K562 treated with DMSO at 1 percent for 12 hours (cell line): ENCODE data around the gene TRAF3IP1. TPM values are rescaled to one million over a fixed set of nuclear protein-coding genes. Genes with fewer than 3 reads are reported as not detected.

ENCODE experiments used
- total RNA-seq: library from RNA; unstranded; fragments of 300-600 nt; gene quantifications from 2 replicates; pipeline ENCODE4 v1.2.3, GENCODE V29; 2022; ENCODE audit not compliant: insufficient read depth

Gene TRAF3IP1, protein sequence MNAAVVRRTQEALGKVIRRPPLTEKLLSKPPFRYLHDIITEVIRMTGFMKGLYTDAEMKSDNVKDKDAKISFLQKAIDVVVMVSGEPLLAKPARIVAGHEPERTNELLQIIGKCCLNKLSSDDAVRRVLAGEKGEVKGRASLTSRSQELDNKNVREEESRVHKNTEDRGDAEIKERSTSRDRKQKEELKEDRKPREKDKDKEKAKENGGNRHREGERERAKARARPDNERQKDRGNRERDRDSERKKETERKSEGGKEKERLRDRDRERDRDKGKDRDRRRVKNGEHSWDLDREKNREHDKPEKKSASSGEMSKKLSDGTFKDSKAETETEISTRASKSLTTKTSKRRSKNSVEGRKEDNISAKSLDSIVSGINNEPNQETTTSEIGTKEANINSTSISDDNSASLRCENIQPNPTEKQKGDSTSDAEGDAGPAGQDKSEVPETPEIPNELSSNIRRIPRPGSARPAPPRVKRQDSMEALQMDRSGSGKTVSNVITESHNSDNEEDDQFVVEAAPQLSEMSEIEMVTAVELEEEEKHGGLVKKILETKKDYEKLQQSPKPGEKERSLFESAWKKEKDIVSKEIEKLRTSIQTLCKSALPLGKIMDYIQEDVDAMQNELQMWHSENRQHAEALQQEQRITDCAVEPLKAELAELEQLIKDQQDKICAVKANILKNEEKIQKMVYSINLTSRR
- 4.8 and 6.8 TPM in 2 replicates for total RNA-seq

GRCh38 chr2:238320246-238320647, at the start of gene TRAF3IP1:
Gene TRAF3IP1 (plus strand): TSS chr2:238320518. CDS start chr2:238320663, 145 bp downstream.

GRCh38 chr2:238287737-238288649, 32.3 kb upstream of the TRAF3IP1 start, which contains the start of gene PER2:
Gene PER2 (minus strand): TSS chr2:238288610. CDS start chr2:238277936, 10,674 bp downstream.

GRCh38 chr2:238426568-238427434, 106.5 kb downstream of the TRAF3IP1 start, which contains the start of gene ASB1:
Gene ASB1 (plus strand): TSS chr2:238426927. CDS start chr2:238427071, 144 bp downstream.

Other genes starting within 250 kb of the TRAF3IP1 start
- 0.33 TPM in 1 of 2 replicates, not detected in the other for gene ESPNL, start 220.2 kb upstream of the TRAF3IP1 start, total RNA-seq
- gene KLHL30, start 181.8 kb upstream of the TRAF3IP1 start, total RNA-seq: not detected in 2 replicates
- 22.4 and 27.9 TPM in 2 replicates for gene ERFE, start 161.5 kb upstream of the TRAF3IP1 start, total RNA-seq
- gene ILKAP, start 116.8 kb upstream of the TRAF3IP1 start, total RNA-seq: 26.2 and 39.8 TPM in 2 replicates
- 170 and 238 TPM in 2 replicates for gene HES6, start 80.5 kb upstream of the TRAF3IP1 start, total RNA-seq
- 0.42 and 0.91 TPM in 2 replicates for gene PER2, start 31.9 kb upstream of the TRAF3IP1 start, total RNA-seq
- gene ASB1, start 106.4 kb downstream of the TRAF3IP1 start, total RNA-seq: 10.4 and 13.6 TPM in 2 replicates